GM12801 (cell line): Measurements from ENCODE around the gene CACNA1H.

Source experiments
- CTCF ChIP-seq: IDR thresholded peaks from one replicate; pipeline ENCODE4 v1.5.1; 2011; ENCODE audit warnings: control low read depth; ENCODE audit not compliant: insufficient read length; ENCODE audit errors: extremely low read depth

The CACNA1H gene

DNA sequence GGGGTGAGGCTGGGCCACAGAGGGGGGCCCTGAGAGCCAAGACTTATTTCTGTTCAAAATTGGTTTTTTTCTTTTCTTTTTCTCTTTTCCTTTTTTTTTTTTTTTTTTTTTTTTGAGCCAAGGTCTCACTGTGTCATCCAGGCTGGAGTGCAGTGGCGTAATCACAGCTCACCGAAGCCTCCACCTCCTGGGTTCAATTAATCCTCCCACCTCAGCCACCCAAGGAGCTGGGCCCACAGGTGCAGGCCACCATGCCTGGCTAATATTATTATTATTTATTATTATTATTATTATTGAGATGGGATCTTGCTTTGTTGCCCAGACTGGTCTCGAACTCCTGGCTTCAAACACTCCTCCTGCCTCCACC is 17.5 kb upstream of the CACNA1H start:
- no peak for TF ChIP-seq CTCF

DNA sequence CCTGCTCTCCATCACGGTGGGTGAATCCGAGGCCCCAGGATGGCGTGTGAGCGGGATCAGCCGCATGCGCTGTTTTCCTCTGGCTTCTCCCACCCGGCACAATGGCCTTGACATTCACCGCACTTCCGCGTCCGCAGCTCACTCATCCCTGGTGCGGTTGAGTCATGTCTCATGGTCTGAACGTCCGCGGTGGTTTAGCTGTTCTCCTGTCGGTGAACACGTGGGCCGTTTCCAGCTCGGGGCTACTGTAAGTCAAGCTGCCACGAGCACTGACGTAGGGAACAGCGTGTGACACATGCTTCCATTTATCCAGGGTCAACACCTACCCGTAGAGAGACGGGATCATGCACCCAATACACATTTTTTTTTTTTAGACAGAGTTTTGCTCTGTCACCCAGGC is 15.3 kb upstream of the CACNA1H start:
- no peak for TF ChIP-seq CTCF

DNA sequence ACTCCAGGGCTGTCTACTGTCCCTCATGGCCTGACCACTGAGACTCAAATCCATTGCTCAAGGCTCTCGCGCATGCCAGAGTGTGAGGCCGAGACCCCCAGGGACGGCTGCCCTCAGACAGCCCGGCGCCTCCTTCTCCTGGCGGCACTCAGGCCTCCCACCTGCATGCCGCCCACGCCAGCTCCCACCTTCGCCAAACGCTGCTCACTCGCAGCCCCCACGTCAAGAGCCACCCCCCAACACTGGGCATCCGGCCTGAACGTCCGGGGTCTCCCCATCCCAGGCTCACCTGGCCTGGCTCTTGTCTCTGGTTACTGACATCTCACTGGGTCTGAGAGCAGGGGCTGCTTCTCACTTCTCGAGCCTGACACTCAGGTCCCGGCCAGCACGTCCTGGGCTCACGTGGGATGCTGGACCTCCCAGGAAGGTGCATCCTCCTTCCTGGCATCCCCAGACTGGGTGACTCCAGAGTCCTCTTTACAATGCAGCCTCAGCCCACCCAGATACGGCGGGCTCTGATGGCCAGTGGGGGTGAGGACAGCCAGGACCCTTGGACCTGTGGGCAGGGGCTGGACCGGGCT is 12.2 kb upstream of the CACNA1H start:
- no peak for TF ChIP-seq CTCF

DNA sequence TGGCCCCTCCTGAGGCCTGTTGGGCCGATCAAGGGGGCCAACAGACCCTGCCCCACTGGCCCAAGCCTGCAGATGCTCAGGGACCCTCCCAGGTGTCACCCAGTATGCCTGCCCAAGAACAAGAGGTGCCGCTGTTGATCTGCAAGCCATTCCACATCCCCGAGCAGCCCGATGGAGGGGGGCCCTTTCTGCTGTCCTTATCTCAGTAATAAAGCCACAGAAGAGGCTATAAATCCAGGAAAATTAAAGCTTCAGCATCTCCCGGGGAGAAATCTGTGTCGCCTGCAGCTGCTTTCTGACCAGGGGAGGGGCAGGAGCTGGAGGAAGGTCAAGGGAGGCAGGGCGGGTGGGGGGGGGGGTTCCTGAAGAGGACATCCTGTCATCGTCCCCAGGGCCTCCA is 11.7 kb upstream of the CACNA1H start:
- no peak for TF ChIP-seq CTCF

DNA sequence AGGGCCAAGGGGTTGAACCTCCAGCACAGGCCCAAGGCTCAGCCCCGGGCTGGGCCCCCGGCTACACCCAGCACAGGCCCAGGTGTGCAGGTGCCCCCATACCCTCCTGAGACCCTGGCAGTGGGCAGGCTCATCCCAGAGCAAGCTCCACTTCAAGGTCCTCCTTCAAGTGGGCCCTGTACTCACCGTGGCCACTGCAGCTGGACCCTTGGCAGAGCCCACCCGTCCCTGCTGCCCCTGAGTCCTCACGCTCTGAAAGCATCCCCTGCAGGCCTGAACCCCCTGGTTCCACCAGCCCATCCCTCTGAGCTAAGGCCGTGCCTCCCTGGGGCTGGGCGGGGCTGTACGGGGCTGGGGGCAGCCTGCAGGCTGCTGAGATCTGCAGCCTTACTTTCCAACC is 11.2 kb upstream of the CACNA1H start:
- no peak for TF ChIP-seq CTCF

- TF ChIP-seq CTCF = no peak
These were observed 10.0 kb upstream of the CACNA1H start for GRCh38 chr16:1142911-1143310.

DNA sequence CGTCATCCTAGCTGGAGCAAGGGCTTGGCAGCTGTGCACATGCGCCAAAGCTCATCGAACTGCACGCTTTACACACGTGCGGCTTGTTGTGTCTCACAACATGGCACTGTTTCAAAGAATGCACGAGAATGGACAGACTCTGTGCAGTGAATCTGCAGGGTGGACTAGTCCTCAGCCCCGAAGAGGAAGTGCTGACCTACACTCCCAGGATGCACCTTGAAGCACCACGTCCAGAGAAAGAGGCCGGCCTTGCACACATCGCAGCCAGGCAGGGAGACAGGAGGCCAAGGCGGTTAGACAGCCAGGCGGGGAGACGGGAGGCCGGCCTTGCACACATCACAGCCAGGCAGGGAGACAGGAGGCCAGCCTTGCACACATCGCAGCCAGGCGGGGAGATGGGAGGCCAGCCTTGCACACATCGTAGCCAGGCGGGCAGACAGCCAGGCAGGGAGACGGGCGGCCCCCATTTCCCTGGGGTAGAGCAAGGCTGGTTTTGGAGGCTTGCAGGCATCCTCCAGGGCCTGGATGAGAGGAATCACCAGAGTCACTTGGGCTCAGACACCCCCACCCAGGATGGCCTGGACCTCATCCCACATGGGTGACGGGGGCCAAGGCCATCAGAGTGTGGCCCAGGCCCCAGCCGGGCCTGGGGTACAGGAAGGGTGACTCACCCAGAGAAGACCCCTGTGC is 9.0 kb upstream of the CACNA1H start:
- no peak for TF ChIP-seq CTCF
